Retinal pigment epithelial cell (primary cell): Measurements from ENCODE around the gene GNL3.

Experiments
- DNase-seq: peaks from one replicate; pipeline ENCODE4 v3.0.0-alpha.2; 2010; ENCODE audit warnings: low read depth
- H3K4me3 ChIP-seq: 2 replicates; pipeline ENCODE4 v1.5.1; 2011; ENCODE audit warnings: mild to moderate bottlenecking, low read length, control low read depth, moderate library complexity
- TF ChIP-seq, protein P1 (sequence below): conservative IDR thresholded peaks from 2 replicates; pipeline ENCODE4 v1.5.1; 2011; ENCODE audit warnings: low read depth, low read length, control low read depth, inconsistent platforms

Gene GNL3

DNA sequence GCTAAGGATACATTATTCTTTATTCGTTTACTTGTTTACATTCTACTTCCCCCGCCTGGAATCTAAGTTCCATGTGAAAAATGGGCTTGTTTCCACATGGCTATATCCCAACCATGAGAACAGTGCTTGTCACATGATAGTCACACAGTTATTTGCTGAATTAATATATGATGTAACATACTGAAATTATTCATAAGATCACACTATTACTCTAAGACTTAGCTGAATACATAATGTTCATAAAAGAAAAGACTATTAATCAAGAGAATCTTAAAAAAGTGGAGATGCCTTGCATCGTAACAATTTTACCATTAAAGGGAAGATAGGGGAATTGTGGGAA lies 6.7 kb upstream of the GNL3 start:
- no peak overlapping the region for H3K4me3 ChIP-seq
- TF ChIP-seq, protein P1, sequence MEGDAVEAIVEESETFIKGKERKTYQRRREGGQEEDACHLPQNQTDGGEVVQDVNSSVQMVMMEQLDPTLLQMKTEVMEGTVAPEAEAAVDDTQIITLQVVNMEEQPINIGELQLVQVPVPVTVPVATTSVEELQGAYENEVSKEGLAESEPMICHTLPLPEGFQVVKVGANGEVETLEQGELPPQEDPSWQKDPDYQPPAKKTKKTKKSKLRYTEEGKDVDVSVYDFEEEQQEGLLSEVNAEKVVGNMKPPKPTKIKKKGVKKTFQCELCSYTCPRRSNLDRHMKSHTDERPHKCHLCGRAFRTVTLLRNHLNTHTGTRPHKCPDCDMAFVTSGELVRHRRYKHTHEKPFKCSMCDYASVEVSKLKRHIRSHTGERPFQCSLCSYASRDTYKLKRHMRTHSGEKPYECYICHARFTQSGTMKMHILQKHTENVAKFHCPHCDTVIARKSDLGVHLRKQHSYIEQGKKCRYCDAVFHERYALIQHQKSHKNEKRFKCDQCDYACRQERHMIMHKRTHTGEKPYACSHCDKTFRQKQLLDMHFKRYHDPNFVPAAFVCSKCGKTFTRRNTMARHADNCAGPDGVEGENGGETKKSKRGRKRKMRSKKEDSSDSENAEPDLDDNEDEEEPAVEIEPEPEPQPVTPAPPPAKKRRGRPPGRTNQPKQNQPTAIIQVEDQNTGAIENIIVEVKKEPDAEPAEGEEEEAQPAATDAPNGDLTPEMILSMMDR, result no peak
- no peak for DNase-seq

DNA sequence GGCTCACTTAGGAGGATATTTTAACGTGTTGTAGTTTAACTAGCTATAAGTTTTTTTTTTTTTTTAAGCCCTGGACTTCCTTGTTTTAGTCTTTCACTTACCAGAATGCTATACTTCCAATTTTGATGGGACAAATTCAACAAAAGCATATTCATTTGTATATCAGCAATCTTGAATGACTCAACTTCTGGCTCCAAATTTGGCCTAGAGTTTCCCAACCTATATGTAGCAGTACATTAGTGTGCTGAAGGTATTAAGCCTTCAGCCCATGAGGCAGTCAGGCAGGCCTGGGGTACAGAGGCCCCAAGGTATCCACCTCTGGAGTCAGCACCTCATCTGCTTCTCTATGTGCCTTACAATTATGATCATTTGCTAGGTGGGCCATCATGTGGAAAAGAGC lies 6.0 kb upstream of the GNL3 start:
- no peak for DNase-seq
- no peak overlapping the region for H3K4me3 ChIP-seq
- TF ChIP-seq, protein P1, result no peak

DNA sequence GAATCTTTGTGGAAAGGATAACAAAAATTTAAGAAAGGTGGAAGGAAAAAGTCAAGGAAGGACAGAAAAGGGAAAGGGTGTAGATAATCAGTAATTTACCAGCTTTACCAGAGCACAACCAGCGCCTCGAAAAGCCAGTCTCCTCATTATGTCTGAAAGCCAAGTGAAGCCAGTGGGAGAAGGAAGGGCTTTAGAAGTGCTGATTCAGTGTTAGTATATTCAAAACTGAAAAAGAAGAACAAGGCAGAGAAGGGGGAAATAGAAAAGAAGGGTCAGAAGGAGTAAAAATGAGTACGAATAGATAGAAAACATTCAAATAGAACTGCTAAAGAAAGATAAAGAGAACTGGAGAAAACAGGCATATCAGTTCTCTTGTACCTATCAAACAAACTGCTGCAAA lies 4.2 kb upstream of the GNL3 start:
- TF ChIP-seq, protein P1, result no peak
- H3K4me3 ChIP-seq, result no peak overlapping the region
- no peak for DNase-seq

DNA sequence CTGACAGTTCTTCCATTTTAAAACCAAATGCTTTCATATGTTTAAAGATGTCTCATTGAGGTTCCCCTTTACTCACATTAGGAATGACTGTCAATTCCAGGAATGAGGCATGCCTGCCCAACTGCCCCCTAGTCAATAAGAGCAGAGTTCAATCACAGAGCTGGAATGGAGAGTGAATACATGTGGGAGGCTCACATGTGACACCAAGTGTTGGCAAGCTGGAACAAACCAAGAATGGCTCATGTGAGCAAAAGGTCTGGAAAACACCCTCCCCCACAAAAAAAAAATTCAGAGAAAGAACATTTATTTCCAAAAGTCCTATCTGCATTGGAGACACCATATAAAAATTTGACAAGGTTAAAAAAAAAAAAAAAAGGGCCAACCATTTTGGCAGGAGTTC lies 3.8 kb upstream of the GNL3 start:
- peak; percentile 54 for DNase-seq
- H3K4me3 ChIP-seq, result no peak overlapping the region

DNA sequence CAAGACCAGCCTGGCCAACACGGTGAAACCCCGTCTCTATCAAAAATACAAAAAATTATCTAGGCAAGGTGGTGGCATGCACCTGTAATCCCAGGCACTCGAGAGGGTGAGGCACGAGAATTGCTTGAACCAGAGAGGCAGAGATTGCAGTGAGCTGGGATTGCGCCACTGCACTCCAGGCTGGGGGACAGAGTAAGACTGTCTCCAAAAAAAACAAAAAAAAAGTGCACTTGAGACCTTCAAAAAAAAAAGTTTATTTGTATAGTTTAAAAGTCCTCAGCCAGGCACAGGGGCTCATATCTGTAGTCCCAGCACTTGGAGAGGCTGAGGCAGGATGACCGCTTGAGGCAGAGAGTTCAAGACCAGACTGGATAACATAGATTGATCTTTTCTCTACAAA lies 2.2 kb upstream of the GNL3 start:
- TF ChIP-seq, protein P1, result no peak
- DNase-seq, result no peak
- no peak overlapping the region for H3K4me3 ChIP-seq

More for the DNA sequence above, 3.8 kb upstream of the GNL3 start:
- TF ChIP-seq, protein P1, result peak; percentile 44

DNA sequence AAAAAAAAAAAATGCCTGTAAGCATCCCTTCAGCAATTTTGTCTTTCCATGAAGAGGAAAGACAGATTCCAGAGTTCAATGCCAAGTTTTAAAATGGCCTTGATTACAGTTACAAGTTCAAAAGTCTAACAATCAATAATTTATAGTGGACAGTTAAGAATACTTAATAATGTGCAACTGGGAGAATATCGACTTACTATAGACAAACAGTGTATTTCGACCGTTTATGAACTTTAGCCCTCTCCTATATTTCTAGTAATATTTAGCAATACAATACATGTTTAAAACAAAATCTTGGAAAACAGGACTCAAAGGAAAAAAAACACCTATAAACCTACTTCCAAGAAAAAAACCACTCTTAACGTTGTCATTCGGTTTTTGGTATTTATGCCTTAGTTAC lies 1.6 kb upstream of the GNL3 start:
- no peak for DNase-seq
- H3K4me3 ChIP-seq, result peak overlapping the region; percentile 96
- TF ChIP-seq, protein P1, result no peak

DNA sequence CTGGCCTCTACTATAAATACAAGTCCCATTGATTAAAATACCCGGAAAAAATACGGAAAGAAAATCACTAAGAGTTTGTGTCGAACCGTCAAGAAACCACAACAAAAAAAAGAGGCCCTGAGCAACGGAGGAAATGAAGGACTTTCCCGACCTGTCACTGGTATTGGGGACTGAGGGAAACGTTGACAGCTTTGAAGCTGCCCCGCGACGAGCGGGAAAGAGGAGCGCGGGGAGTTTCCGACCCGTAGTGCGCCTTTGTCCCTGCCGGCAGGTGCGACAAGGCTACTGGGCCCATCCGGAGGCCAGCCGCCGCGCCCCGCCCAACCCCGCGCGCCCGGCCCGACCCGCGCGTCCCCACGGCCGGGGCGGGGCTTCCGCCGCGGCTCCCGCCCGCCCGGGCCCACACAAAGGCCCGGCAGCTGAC lies 535 bp upstream of the GNL3 start:
- TF ChIP-seq, protein P1, result no peak
- H3K4me3 ChIP-seq, result peak overlapping the region; percentile 96
- no peak for DNase-seq
